ENCODE data around the gene ABR. TPM values are rescaled to one million over a fixed set of nuclear protein-coding genes. Genes with fewer than 3 reads are reported as not detected.

The ABR gene
- total and polyA plus RNA-seq, 4 donors, result 2.7 to 12.9 (median 6.8) TPM

DNA sequence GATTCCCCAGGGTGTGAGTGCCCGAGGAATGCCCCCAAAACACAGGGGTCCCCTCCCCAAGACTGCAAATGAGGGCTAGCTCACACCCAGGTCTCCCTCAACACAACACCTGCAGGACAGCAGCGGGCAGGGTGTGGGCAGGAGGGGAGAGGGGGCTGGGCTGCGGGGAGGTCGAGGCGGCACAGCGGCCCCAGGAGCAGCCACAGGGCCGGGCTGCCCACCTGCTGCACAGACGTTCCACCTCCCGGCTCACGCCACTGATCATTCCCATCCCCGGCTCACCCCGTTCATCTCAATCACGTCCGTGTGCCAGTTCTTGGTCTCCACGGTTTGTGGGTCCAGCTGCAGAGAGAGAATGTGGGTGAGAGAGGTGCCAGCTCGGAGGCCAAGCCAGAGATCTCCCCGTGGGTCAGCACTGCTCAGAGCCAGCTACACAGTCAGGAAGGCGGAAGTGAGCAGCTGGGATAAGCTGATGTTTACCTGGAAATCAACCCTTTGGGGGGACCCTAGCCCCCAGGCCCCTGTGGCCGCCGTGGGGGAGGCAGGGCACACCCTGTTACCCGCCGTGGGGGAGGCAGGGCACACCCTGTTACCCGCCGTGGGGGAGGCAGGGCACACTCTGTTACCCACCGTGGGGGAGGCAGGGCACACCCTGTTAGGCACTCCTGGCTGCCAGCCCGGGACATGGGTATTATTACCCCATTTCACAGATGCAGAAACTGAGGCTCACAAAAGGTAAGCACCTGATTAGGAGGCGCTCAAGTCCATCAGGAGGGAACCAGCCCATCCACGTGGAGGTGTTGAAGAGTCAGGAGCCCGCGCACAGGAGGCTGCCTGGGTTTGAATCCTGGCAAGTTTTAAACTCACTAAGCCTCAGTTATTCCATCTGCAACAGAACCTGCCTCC, 166.7 kb downstream of the ABR start:
- no peaks in the 10 kb centered on the region for H3K4me1 ChIP-seq (ENCODE audit: control insufficient read depth in 4 of 4, insufficient read depth in 4 of 4, low read length in 3 of 4)
- H3K36me3 ChIP-seq (ENCODE audit: control insufficient read depth in 4 of 4, insufficient read depth in 3 of 4, low read depth in 1 of 4, low read length in 3 of 4), result peaks cover 0 to 7% (median 4%) of the 10 kb centered on the region in 4 donors
- WGBS, result 83% methylated on average over 30 of the region's 30 CpGs
- no peaks in the 10 kb centered on the region for H3K9me3 ChIP-seq (ENCODE audit: control insufficient read depth in 4 of 4, low read length in 3 of 4)
- H3K27ac ChIP-seq (ENCODE audit: low read depth in 1 of 2, low read length in 2 of 2), result no peak overlapping the region
- H3K4me3 ChIP-seq (ENCODE audit: low read depth in 1 of 3, low read length in 3 of 3), result no peak overlapping the region
- no peak overlapping the region for H3K9ac ChIP-seq (ENCODE audit: low read depth in 1 of 2, low read length in 2 of 2)
- no peaks in the 10 kb centered on the region for H3K27me3 ChIP-seq (ENCODE audit: control insufficient read depth in 4 of 4, insufficient read depth in 4 of 4, low read length in 3 of 4)
- no peak for TF ChIP-seq CTCF (IDR thresholded peaks at IDR 0.05; ENCODE audit: low read depth, low read length, missing input control)
- TF ChIP-seq, protein P1, sequence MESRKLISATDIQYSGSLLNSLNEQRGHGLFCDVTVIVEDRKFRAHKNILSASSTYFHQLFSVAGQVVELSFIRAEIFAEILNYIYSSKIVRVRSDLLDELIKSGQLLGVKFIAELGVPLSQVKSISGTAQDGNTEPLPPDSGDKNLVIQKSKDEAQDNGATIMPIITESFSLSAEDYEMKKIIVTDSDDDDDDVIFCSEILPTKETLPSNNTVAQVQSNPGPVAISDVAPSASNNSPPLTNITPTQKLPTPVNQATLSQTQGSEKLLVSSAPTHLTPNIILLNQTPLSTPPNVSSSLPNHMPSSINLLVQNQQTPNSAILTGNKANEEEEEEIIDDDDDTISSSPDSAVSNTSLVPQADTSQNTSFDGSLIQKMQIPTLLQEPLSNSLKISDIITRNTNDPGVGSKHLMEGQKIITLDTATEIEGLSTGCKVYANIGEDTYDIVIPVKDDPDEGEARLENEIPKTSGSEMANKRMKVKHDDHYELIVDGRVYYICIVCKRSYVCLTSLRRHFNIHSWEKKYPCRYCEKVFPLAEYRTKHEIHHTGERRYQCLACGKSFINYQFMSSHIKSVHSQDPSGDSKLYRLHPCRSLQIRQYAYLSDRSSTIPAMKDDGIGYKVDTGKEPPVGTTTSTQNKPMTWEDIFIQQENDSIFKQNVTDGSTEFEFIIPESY (IDR thresholded peaks at IDR 0.05), result no peak
- TF ChIP-seq, protein P2, sequence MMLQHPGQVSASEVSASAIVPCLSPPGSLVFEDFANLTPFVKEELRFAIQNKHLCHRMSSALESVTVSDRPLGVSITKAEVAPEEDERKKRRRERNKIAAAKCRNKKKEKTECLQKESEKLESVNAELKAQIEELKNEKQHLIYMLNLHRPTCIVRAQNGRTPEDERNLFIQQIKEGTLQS (IDR thresholded peaks at IDR 0.05), result no peak
- TF ChIP-seq GABPA (IDR thresholded peaks at IDR 0.05 in 1 of 2, conservative IDR thresholded peaks at IDR 0.05 in 1 of 2), result no peak
- TF ChIP-seq FOXA2 (IDR thresholded peaks at IDR 0.05), result no peak
- TF ChIP-seq NR2F2 (IDR thresholded peaks at IDR 0.05), result no peak
- TF ChIP-seq EGR1 (IDR thresholded peaks at IDR 0.05; ENCODE audit: low read depth in 2 of 2), result no peak
- TF ChIP-seq RXRA (IDR thresholded peaks at IDR 0.05), result no peak
- no peak for TF ChIP-seq SP1 (IDR thresholded peaks at IDR 0.05)
- no peak for TF ChIP-seq JUND (IDR thresholded peaks at IDR 0.05)
- no peak for TF ChIP-seq FOXA1 (IDR thresholded peaks at IDR 0.05)
- TF ChIP-seq, protein P3, sequence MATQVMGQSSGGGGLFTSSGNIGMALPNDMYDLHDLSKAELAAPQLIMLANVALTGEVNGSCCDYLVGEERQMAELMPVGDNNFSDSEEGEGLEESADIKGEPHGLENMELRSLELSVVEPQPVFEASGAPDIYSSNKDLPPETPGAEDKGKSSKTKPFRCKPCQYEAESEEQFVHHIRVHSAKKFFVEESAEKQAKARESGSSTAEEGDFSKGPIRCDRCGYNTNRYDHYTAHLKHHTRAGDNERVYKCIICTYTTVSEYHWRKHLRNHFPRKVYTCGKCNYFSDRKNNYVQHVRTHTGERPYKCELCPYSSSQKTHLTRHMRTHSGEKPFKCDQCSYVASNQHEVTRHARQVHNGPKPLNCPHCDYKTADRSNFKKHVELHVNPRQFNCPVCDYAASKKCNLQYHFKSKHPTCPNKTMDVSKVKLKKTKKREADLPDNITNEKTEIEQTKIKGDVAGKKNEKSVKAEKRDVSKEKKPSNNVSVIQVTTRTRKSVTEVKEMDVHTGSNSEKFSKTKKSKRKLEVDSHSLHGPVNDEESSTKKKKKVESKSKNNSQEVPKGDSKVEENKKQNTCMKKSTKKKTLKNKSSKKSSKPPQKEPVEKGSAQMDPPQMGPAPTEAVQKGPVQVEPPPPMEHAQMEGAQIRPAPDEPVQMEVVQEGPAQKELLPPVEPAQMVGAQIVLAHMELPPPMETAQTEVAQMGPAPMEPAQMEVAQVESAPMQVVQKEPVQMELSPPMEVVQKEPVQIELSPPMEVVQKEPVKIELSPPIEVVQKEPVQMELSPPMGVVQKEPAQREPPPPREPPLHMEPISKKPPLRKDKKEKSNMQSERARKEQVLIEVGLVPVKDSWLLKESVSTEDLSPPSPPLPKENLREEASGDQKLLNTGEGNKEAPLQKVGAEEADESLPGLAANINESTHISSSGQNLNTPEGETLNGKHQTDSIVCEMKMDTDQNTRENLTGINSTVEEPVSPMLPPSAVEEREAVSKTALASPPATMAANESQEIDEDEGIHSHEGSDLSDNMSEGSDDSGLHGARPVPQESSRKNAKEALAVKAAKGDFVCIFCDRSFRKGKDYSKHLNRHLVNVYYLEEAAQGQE (IDR thresholded peaks at IDR 0.05), result no peak
- no peak for TF ChIP-seq RAD21 (IDR thresholded peaks at IDR 0.05)
- TF ChIP-seq HNF4A (conservative IDR thresholded peaks at IDR 0.05), result no peak
- TF ChIP-seq, protein P4, sequence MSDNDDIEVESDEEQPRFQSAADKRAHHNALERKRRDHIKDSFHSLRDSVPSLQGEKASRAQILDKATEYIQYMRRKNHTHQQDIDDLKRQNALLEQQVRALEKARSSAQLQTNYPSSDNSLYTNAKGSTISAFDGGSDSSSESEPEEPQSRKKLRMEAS (IDR thresholded peaks at IDR 0.05), result no peak
- no peak for TF ChIP-seq TAF1 (conservative IDR thresholded peaks at IDR 0.05)
- no peak for TF ChIP-seq YY1 (IDR thresholded peaks at IDR 0.05)
- TF ChIP-seq HNF4G (IDR thresholded peaks at IDR 0.05), result no peak
- no peak for DNase-seq (ENCODE audit: low spot score)

Measured in liver (tissue), 9 donors.